Epithelial cell of esophagus (primary cell): Measurements from ENCODE around the gene PDE5A.
"Not testable (repeated sequence)": the region's sequence is repeated elsewhere in the genome, so short reads cannot be mapped to it uniquely, and the experiment has no call there.

Experiments
- DNase-seq: peaks from one replicate; pipeline ENCODE4 v3.0.0; 2010; ENCODE audit warnings: low read depth
- H3K4me3 ChIP-seq: 2 replicates; pipeline ENCODE4 v1.5.1; 2011; ENCODE audit warnings: mild to moderate bottlenecking, low read length, control low read depth
- TF ChIP-seq, protein P1 (sequence below): IDR thresholded peaks from 2 replicates; pipeline ENCODE4 v1.5.1; 2011; ENCODE audit warnings: low read depth, mild to moderate bottlenecking, low read length, control low read depth, inconsistent platforms; ENCODE audit not compliant: insufficient read depth; ENCODE audit errors: missing control alignments

PDE5A gene

DNA sequence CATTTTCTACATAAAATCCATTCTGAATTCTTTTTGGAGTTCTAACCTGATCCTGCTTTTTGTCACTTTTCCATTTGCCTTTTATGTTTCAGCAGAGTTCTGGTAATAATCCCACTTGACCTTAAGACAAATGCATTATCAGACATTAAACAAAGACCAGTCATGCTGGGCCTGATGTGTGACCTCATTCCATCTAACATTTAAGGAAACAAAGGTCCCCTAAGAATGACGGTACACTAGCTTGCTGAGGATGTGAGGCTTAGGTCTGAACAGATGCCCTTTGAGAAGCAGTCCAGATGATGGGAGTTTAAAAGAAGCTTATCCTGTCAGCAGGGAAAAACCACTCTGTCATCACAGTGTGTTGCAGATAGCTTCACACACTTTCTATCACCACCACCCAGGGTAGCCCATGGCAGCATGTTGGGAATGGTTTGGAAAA lies 38.1 kb upstream of the PDE5A start:
- TF ChIP-seq, protein P1, sequence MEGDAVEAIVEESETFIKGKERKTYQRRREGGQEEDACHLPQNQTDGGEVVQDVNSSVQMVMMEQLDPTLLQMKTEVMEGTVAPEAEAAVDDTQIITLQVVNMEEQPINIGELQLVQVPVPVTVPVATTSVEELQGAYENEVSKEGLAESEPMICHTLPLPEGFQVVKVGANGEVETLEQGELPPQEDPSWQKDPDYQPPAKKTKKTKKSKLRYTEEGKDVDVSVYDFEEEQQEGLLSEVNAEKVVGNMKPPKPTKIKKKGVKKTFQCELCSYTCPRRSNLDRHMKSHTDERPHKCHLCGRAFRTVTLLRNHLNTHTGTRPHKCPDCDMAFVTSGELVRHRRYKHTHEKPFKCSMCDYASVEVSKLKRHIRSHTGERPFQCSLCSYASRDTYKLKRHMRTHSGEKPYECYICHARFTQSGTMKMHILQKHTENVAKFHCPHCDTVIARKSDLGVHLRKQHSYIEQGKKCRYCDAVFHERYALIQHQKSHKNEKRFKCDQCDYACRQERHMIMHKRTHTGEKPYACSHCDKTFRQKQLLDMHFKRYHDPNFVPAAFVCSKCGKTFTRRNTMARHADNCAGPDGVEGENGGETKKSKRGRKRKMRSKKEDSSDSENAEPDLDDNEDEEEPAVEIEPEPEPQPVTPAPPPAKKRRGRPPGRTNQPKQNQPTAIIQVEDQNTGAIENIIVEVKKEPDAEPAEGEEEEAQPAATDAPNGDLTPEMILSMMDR, result no peak
- DNase-seq, result no peak
- no peak overlapping the region for H3K4me3 ChIP-seq

DNA sequence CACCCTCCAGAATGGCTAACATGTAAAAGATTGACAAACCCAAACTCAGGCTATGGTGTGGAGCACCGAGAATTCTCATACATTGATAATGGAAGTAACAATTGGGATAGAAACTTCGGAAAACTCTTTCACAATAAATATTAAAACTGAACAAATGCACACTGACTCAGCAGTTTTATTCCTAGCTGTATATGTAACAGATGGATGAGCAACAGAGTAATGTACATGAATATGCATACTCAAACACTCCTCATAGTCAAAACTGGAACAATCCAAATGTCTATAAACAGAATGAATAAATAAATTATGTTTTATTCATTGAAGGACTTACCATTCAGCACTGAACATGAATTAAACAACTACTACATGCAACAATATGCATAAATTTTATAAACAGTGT lies 37.1 kb upstream of the PDE5A start:
- no peak overlapping the region for H3K4me3 ChIP-seq
- TF ChIP-seq, protein P1, result no peak
- DNase-seq, result no peak

DNA sequence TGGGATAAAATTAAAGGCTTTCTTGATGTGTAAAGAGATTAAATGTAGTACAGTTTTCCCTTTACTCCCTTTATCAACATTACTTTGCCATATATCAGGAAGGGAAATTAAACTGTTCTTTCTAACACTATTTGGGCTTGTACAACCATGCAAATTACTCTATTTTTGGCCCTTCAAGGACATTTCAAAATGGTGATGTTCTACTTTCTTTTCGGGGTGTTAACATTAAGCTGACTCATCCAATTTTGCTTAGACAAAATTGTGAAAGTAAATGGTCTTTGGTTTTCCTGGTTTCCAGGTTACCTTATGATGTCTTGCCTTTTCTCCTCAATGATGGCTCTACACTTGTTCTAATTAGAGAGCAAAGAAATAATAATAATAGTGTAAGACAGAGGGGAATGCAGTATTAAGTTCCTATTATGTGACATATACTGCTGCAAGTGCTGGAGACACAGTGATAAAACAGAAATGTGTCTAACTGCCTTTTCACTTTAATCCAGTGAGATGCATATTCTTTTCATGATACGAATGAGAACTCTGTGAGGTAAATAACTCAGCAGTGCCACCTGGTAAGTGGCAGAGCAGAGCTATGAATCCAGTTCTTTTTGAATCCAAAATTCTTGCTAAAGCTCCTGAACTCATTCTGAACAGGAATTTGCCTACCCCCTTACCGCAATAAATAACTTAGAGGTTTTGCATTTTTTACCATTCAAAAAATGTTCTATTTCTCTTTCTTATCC lies 35.7 kb upstream of the PDE5A start:
- no peak for DNase-seq
- TF ChIP-seq, protein P1, result no peak
- H3K4me3 ChIP-seq, result no peak overlapping the region

DNA sequence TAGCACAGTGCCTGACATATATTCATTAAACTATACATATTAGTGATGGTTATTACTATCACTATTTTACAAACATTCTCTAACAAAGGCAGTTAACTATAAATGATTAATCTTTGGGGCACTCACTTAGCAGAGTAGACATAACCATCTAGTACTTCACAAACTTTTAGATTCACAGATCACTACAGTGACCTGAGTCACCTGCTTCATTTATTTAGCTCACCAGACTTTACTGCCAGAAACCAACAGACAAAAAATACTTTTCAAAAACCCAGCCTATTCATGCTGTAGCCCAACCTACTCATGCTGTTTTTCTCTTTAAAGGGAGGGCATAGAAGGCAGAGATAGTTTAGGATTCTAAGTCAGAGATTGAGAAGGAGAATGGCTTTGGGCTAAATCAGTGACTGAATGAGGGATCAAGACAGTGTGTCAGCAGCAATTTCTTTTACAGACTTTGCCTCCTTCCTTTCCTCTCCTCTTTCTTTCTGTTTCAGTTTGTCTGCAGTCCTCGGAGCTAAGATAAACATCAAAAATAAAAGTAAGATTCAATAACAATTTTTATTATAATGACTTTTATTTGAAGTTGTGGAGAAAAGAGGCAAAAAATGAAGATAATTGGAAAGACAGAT lies 34.7 kb upstream of the PDE5A start:
- TF ChIP-seq, protein P1, result no peak
- no peak overlapping the region for H3K4me3 ChIP-seq
- DNase-seq, result no peak

DNA sequence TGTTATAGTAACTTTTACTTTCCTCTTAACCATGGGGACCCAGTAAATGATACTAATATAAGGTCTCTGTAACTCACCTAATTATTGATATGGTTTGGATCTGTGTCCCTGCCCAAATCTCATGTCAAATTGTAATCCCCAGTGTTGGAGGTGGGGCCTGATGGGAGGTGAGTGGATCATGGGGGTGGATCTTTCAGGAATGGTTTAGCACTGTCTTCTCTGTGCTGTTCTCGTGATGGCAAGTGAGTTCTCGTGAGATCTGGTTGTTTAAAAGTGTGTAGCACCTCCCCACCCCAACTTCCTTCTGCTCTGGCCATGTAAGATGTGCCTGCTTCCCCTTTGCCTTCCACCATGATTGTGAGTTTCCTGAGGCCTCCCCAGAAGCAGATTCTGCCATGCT lies 34.0 kb upstream of the PDE5A start:
- not testable (repeated sequence) for DNase-seq

DNA sequence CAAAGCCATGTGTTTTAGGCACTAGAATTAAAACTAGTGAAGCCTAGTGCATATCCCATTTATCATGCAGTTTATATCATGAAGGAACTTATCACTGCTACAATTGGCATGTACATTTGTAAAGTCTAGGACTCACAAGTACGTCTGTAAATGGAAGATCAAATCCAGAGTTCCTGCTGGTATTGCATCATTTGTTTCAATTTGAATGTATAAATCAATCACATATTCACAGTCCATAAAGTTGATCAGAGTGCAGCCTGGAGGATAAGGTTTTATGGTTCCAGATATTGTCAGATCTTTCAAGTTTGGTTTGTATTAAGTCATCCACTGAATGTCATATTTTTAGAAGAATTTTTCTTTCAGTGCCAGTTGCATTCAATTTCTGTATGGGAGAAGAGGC lies 32.6 kb upstream of the PDE5A start:
- TF ChIP-seq, protein P1, result no peak
- DNase-seq, result no peak
- H3K4me3 ChIP-seq, result no peak overlapping the region

More for the DNA sequence above, 34.0 kb upstream of the PDE5A start:
- not testable (repeated sequence) for H3K4me3 ChIP-seq

DNA sequence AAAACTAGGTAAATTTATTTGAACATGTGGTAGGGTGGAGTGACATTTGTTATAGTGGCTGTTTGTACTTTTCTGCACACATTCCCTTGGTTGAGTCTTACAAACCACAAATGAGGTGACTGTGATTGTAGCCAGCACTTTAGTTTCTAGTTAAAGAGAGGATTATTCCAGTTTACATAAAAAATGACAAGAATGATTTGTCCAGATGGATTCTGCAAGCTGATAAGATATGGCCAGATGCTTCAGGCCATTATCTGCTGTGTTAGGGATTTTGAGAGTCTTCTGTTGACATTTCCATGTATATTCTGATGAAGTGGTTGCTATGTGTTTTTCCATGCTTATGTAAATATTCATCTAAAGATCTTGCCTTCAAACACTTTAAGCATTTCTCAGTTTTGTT lies 31.0 kb upstream of the PDE5A start:
- TF ChIP-seq, protein P1, result no peak
- DNase-seq, result no peak
- no peak overlapping the region for H3K4me3 ChIP-seq
